DOHH2 (cell line): ENCODE results near the gene NHLRC2.

Source experiments
- H3F3A ChIP-seq: fragments of 200-600 bp; sonication (generic), shearing (Covaris generic); 2 replicates; pipeline ENCODE4 v1.6.0; 2016; ENCODE audit warnings: antibody characterized with exemption, mild to moderate bottlenecking; ENCODE audit not compliant: control insufficient read depth, insufficient read depth
- H3K27ac ChIP-seq: fragments of 200-600 bp; sonication (generic); 2 replicates; pipeline ENCODE4 v1.5.1; 2014; ENCODE audit warnings: low read depth, mild to moderate bottlenecking, low read length, moderate library complexity
- H3K27me3 ChIP-seq: fragments of 200-600 bp; sonication (generic); 2 replicates; pipeline ENCODE4 v1.6.1; 2014; ENCODE audit warnings: mild to moderate bottlenecking, low read length, mixed read lengths; ENCODE audit not compliant: control insufficient read depth
- H3K36me3 ChIP-seq: fragments of 200-600 bp; sonication (generic); 2 replicates; pipeline ENCODE4 v1.6.1; 2014; ENCODE audit warnings: mild to moderate bottlenecking, low read length, moderate library complexity, mixed read lengths; ENCODE audit not compliant: control insufficient read depth
- H3K4me1 ChIP-seq: fragments of 200-600 bp; sonication (generic); 2 replicates; pipeline ENCODE4 v1.6.1; 2014; ENCODE audit warnings: mild to moderate bottlenecking, low read length, mixed read lengths; ENCODE audit not compliant: control insufficient read depth
- H3K4me2 ChIP-seq: fragments of 200-600 bp; sonication (generic); 2 replicates; pipeline ENCODE4 v1.6.0; 2014; ENCODE audit warnings: mild to moderate bottlenecking, low read length, moderate library complexity
- H3K4me3 ChIP-seq: fragments of 200-600 bp; sonication (generic); 2 replicates; pipeline ENCODE4 v1.5.1; 2014; ENCODE audit warnings: mild to moderate bottlenecking, low read length, mixed read lengths
- H3K79me2 ChIP-seq: fragments of 200-600 bp; sonication (generic); 2 replicates; pipeline ENCODE4 v1.6.1; 2014; ENCODE audit warnings: mild to moderate bottlenecking, low read length, mixed read lengths; ENCODE audit not compliant: control insufficient read depth
- H3K9me2 ChIP-seq: fragments of 200-600 bp; sonication (generic); replicated peaks from 2 replicates; pipeline ENCODE4 v1.6.1; 2014; ENCODE audit warnings: mild to moderate bottlenecking, low read length, mixed read lengths; ENCODE audit not compliant: control insufficient read depth
- H3K9me3 ChIP-seq: fragments of 200-600 bp; sonication (generic); 2 replicates; pipeline ENCODE4 v1.6.1; 2014; ENCODE audit warnings: antibody characterized with exemption, low read length, mixed read lengths; ENCODE audit not compliant: control insufficient read depth, insufficient read depth
- H4K20me1 ChIP-seq: fragments of 200-600 bp; sonication (generic); 2 replicates; pipeline ENCODE4 v1.6.0; 2014; ENCODE audit warnings: low read depth, mild to moderate bottlenecking, antibody characterized with exemption, low read length, moderate library complexity; ENCODE audit not compliant: control insufficient read depth, insufficient read depth
- EZH2phosphoT487 ChIP-seq: fragments of 200-600 bp; sonication (generic); IDR thresholded peaks from 2 replicates; pipeline ENCODE4 v1.6.1; 2017; ENCODE audit warnings: borderline replicate concordance, mild to moderate bottlenecking, antibody characterized with exemption, low read length, moderate library complexity, mixed read lengths
- TF ChIP-seq, protein P1 (sequence below): fragments of 200-600 bp; sonication (generic); IDR thresholded peaks from one replicate; pipeline ENCODE4 v1.5.1; 2014; ENCODE audit warnings: antibody characterized with exemption, mild to moderate bottlenecking, low read depth, low read length; ENCODE audit not compliant: poor library complexity, severe bottlenecking

NHLRC2 gene

GRCh38 chr10:113875212-113875611, 20.8 kb downstream of the NHLRC2 start:
- H3K79me2 ChIP-seq: peaks cover 29% of the 10 kb centered on the region
- peaks cover 13% of the 10 kb centered on the region for H3K4me1 ChIP-seq
- no peak overlapping the region for H3K4me2 ChIP-seq
- H3K9me3 ChIP-seq: no peaks in the 10 kb centered on the region
- no peaks in the 10 kb centered on the region for H3K9me2 ChIP-seq
- no peaks in the 10 kb centered on the region for H3F3A ChIP-seq
- peaks cover 7% of the 10 kb centered on the region; the same call in 1 of the 2 replicates for H4K20me1 ChIP-seq
- H3K27me3 ChIP-seq: no peaks in the 10 kb centered on the region
- TF ChIP-seq, protein P1, sequence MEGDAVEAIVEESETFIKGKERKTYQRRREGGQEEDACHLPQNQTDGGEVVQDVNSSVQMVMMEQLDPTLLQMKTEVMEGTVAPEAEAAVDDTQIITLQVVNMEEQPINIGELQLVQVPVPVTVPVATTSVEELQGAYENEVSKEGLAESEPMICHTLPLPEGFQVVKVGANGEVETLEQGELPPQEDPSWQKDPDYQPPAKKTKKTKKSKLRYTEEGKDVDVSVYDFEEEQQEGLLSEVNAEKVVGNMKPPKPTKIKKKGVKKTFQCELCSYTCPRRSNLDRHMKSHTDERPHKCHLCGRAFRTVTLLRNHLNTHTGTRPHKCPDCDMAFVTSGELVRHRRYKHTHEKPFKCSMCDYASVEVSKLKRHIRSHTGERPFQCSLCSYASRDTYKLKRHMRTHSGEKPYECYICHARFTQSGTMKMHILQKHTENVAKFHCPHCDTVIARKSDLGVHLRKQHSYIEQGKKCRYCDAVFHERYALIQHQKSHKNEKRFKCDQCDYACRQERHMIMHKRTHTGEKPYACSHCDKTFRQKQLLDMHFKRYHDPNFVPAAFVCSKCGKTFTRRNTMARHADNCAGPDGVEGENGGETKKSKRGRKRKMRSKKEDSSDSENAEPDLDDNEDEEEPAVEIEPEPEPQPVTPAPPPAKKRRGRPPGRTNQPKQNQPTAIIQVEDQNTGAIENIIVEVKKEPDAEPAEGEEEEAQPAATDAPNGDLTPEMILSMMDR: no peak
- TF ChIP-seq EZH2phosphoT487: no peak
- H3K4me3 ChIP-seq: no peak overlapping the region
- peaks cover 18% of the 10 kb centered on the region for H3K36me3 ChIP-seq
- H3K27ac ChIP-seq: no peak overlapping the region

- Histone ChIP-seq H3F3A (no peaks in the 10 kb centered on the region), H3K4me1 (peaks cover 13% of the 10 kb centered on the region), H3K27me3 (no peaks in the 10 kb centered on the region), H3K36me3 (peaks cover 21% of the 10 kb centered on the region), H3K4me2 (no peak overlapping the region), H3K4me3 (no peak overlapping the region), H3K27ac (no peak overlapping the region), H3K9me2 (no peaks in the 10 kb centered on the region), H3K9me3 (no peaks in the 10 kb centered on the region), H3K79me2 (peaks cover 24% of the 10 kb centered on the region), H4K20me1 (peaks cover 7% of the 10 kb centered on the region; the same call in 1 of the 2 replicates)
- TF ChIP-seq EZH2phosphoT487: no peak
- TF ChIP-seq, protein P1: no peak
These were observed 22.0 kb downstream of the NHLRC2 start for GRCh38 chr10:113876461-113876860.

DNA sequence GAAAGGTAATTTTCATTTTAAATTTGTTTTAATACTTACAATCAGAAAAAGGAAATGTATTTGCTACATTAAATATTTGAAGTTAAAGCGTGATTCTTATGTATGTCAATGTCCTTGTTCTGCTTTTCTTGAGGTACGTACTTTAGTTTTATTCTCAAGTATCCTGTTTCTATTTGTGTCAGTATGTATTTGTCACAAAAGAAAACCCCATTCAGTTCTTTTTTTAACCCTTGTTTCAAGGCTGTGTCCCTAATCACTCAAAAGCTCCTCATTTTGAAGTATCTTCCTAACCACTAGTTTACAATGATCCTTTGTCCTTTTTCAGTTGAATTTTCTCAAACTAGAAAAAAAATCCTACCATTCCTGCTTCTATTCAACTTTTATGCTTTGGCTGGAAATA, 25.2 kb downstream of the NHLRC2 start:
- H3K27me3 ChIP-seq: no peaks in the 10 kb centered on the region
- H3K9me3 ChIP-seq: no peaks in the 10 kb centered on the region
- no peak overlapping the region for H3K4me3 ChIP-seq
- H3K4me2 ChIP-seq: peak overlapping the region; percentile 22; the same call in 1 of the 2 replicates
- H4K20me1 ChIP-seq: no peaks in the 10 kb centered on the region
- peaks cover 10% of the 10 kb centered on the region for H3K79me2 ChIP-seq
- H3K36me3 ChIP-seq: peaks cover 45% of the 10 kb centered on the region
- peaks cover 13% of the 10 kb centered on the region for H3K4me1 ChIP-seq
- no peak overlapping the region for H3K27ac ChIP-seq
- no peaks in the 10 kb centered on the region for H3F3A ChIP-seq
- H3K9me2 ChIP-seq: no peaks in the 10 kb centered on the region
- TF ChIP-seq, protein P1: no peak
- TF ChIP-seq EZH2phosphoT487: no peak
